Mesenchymal stem cell (in vitro differentiated cells and primary cell): ENCODE data around the gene ITCH.
"Not testable (repeated sequence)": the region's sequence is repeated elsewhere in the genome, so short reads cannot be mapped to it uniquely, and the experiment has no call there.

Experiments used
- DNase-seq: peaks from one replicate; pipeline ENCODE4 v3.0.0-alpha.2; 2013
- H2AFZ ChIP-seq: one replicate; pipeline ENCODE4 v1.6.1; 2013; ENCODE audit warnings: low read depth, mild to moderate bottlenecking, control low read depth, inconsistent platforms, low read length, moderate library complexity
- H2AK5ac ChIP-seq: 2 replicates; pipeline ENCODE4 v1.6.1; 2013; ENCODE audit warnings: low read length, moderate library complexity, mild to moderate bottlenecking, inconsistent platforms; ENCODE audit not compliant: severe bottlenecking
- H2BK120ac ChIP-seq: one replicate; pipeline ENCODE4 v1.6.1; 2013; ENCODE audit warnings: low read depth, mild to moderate bottlenecking, inconsistent platforms, low read length, moderate library complexity
- H2BK12ac ChIP-seq, 2 experiments: one replicate each; pipeline ENCODE4 v1.6.1; 2013; ENCODE audit warnings: inconsistent platforms in 2 of 2, low read length in 2 of 2, mild to moderate bottlenecking in 2 of 2, moderate library complexity in 2 of 2, control low read depth in 1 of 2
- H2BK15ac ChIP-seq: one replicate; pipeline ENCODE4 v1.6.1; 2013; ENCODE audit warnings: mild to moderate bottlenecking, low read depth, inconsistent platforms; ENCODE audit not compliant: poor library complexity, severe bottlenecking
- H2BK5ac ChIP-seq: 2 replicates; pipeline ENCODE4 v1.6.1; 2013; ENCODE audit warnings: low read depth, mild to moderate bottlenecking, low read length, control low read depth, inconsistent platforms; ENCODE audit not compliant: poor library complexity, severe bottlenecking
- H3K14ac ChIP-seq, 2 experiments: one replicate each; pipeline ENCODE4 v1.6.1; 2013; ENCODE audit warnings: inconsistent platforms in 2 of 2, low read length in 2 of 2, control low read depth in 1 of 2, mild to moderate bottlenecking in 1 of 2, moderate library complexity in 1 of 2
- H3K18ac ChIP-seq, 2 experiments: one replicate each; pipeline ENCODE4 v1.6.1; 2013; ENCODE audit warnings: inconsistent platforms in 2 of 2, low read length in 2 of 2, control low read depth in 1 of 2, low read depth in 1 of 2, mild to moderate bottlenecking in 1 of 2
- H3K23ac ChIP-seq, 2 experiments: one replicate each; pipeline ENCODE4 v1.6.1; 2013; ENCODE audit warnings: inconsistent platforms in 2 of 2, low read length in 2 of 2, mild to moderate bottlenecking in 2 of 2, moderate library complexity in 2 of 2, control low read depth in 1 of 2
- H3K27ac ChIP-seq: 2 replicates; pipeline ENCODE4 v1.5.1; 2013; ENCODE audit warnings: mild to moderate bottlenecking, moderate library complexity, low read length, control low read depth, inconsistent platforms; ENCODE audit not compliant: poor library complexity, severe bottlenecking
- H3K27me3 ChIP-seq, 2 experiments: 2 replicates each; pipeline versions ENCODE4 v1.6.1 to v1.7.0; 2013; ENCODE audit warnings: low read length in 2 of 2, mild to moderate bottlenecking in 2 of 2, moderate library complexity in 2 of 2, control low read depth in 1 of 2, inconsistent platforms in 1 of 2; ENCODE audit not compliant: control insufficient read depth in 1 of 2, insufficient read depth in 1 of 2
- H3K36me3 ChIP-seq, 2 experiments: 2 replicates each; pipeline versions ENCODE4 v1.6.1 to v1.7.0; 2013; ENCODE audit warnings: low read length in 2 of 2, control low read depth in 1 of 2, inconsistent platforms in 1 of 2, low read depth in 1 of 2, mild to moderate bottlenecking in 1 of 2; ENCODE audit not compliant: insufficient read depth in 2 of 2, control insufficient read depth in 1 of 2
- H3K4ac ChIP-seq, 2 experiments: one replicate each; pipeline ENCODE4 v1.6.1; 2013; ENCODE audit warnings: inconsistent platforms in 2 of 2, low read length in 2 of 2, mild to moderate bottlenecking in 2 of 2, moderate library complexity in 2 of 2, control low read depth in 1 of 2, low read depth in 1 of 2
- H3K4me1 ChIP-seq: 2 replicates; pipeline ENCODE4 v1.6.1; 2013; ENCODE audit warnings: low read depth, low read length, control low read depth; ENCODE audit not compliant: control insufficient read depth, insufficient read depth
- H3K4me2 ChIP-seq: 2 replicates; pipeline ENCODE4 v1.6.1; 2013; ENCODE audit warnings: low read length, mild to moderate bottlenecking, inconsistent platforms; ENCODE audit not compliant: poor library complexity, severe bottlenecking
- H3K4me3 ChIP-seq, 2 experiments: 2 replicates each; pipeline versions ENCODE4 v1.5.1 to v1.7.0; 2013; ENCODE audit warnings: low read length in 2 of 2, mild to moderate bottlenecking in 2 of 2, control low read depth in 1 of 2, low read depth in 1 of 2; ENCODE audit not compliant: insufficient read depth in 1 of 2
- H3K79me1 ChIP-seq: replicated peaks from 2 replicates; pipeline ENCODE4 v1.6.1; 2013; ENCODE audit warnings: mild to moderate bottlenecking, control low read depth, low read length, inconsistent platforms; ENCODE audit not compliant: poor library complexity, severe bottlenecking
- H3K9ac ChIP-seq: 2 replicates; pipeline ENCODE4 v1.7.0; 2013; ENCODE audit warnings: mild to moderate bottlenecking, low read length, moderate library complexity
- H3K9me3 ChIP-seq: 2 replicates; pipeline ENCODE4 v1.7.0; 2013; ENCODE audit warnings: mild to moderate bottlenecking, low read length; ENCODE audit not compliant: control insufficient read depth
- H4K8ac ChIP-seq: one replicate; pipeline ENCODE4 v1.6.1; 2013; ENCODE audit warnings: inconsistent platforms, mild to moderate bottlenecking, low read length, moderate library complexity
- H4K91ac ChIP-seq: one replicate; pipeline ENCODE4 v1.6.1; 2013; ENCODE audit warnings: mild to moderate bottlenecking, low read length, inconsistent platforms
- WGBS: methylation state at CpG from one replicate; pipeline ENCODE4 v1.1.7; 2013; ENCODE audit warnings: mixed read lengths; 5-methylcytosine and 5-hydroxymethylcytosine counted together

ITCH gene

GRCh38 chr20:34441423-34441822 is 78.3 kb downstream of the ITCH start:
- H3K23ac ChIP-seq, H3K4me1 ChIP-seq, H2BK12ac ChIP-seq, H3K27me3 ChIP-seq, H2BK15ac ChIP-seq, H3K27ac ChIP-seq, H3K4me2 ChIP-seq, H3K4ac ChIP-seq, H2BK5ac ChIP-seq, H3K9me3 ChIP-seq, DNase-seq, H3K14ac ChIP-seq, H3K4me3 ChIP-seq, H2AK5ac ChIP-seq, H3K18ac ChIP-seq, H2AFZ ChIP-seq, H4K91ac ChIP-seq, H2BK120ac ChIP-seq, H4K8ac ChIP-seq, H3K9ac ChIP-seq: not testable (repeated sequence)
- WGBS: 99% methylated on average over 3 of the region's 3 CpGs
- H3K79me1 ChIP-seq: peaks cover 23% of the 10 kb centered on the region
- H3K36me3 ChIP-seq: peaks cover 34 to 92% of the 10 kb centered on the region in 2 experiments

GRCh38 chr20:34443546-34443945 is 80.5 kb downstream of the ITCH start:
- Histone ChIP-seq H3K23ac (no peak overlapping the region), H2BK120ac (no peak overlapping the region), H4K8ac (no peak overlapping the region), H3K27me3 (no peaks in the 10 kb centered on the region), H2BK15ac (no peak overlapping the region), H3K4me1 (no peaks in the 10 kb centered on the region), H2AFZ (no peak overlapping the region), H2AK5ac (no peak overlapping the region), H3K27ac (no peak overlapping the region), H3K14ac (no peak overlapping the region), H3K4me3 (no peak overlapping the region), H3K9ac (no peak overlapping the region), H2BK5ac (no peak overlapping the region), H3K9me3 (no peaks in the 10 kb centered on the region), H3K4me2 (no peak overlapping the region), H4K91ac (no peak overlapping the region), H3K4ac (no peak overlapping the region), H3K18ac (no peak overlapping the region), H3K79me1 (peaks cover 22% of the 10 kb centered on the region), H2BK12ac (no peak overlapping the region), H3K36me3 (peaks cover 31 to 96% of the 10 kb centered on the region in 2 experiments)
- DNase-seq: no peak
- over 99% methylated on average over 3 of the region's 3 CpGs for WGBS

GRCh38 chr20:34445177-34446065 is 82.3 kb downstream of the ITCH start:
- Histone ChIP-seq H2BK15ac (no peak overlapping the region), H3K27ac (no peak overlapping the region), H2BK12ac (no peak overlapping the region), H4K8ac (no peak overlapping the region), H3K9me3 (no peaks in the 10 kb centered on the region), H3K36me3 (peaks cover 25 to 94% of the 10 kb centered on the region in 2 experiments), H2BK120ac (no peak overlapping the region), H2BK5ac (no peak overlapping the region), H3K4me1 (no peaks in the 10 kb centered on the region), H3K4me3 (no peak overlapping the region), H2AFZ (no peak overlapping the region), H3K18ac (no peak overlapping the region), H3K27me3 (no peaks in the 10 kb centered on the region), H2AK5ac (no peak overlapping the region), H3K23ac (no peak overlapping the region), H3K4ac (no peak overlapping the region), H4K91ac (no peak overlapping the region), H3K4me2 (no peak overlapping the region), H3K14ac (no peak overlapping the region), H3K79me1 (peaks cover 19% of the 10 kb centered on the region), H3K9ac (no peak overlapping the region)
- 97% methylated on average over 7 of the region's 7 CpGs for WGBS
- no peak for DNase-seq

GRCh38 chr20:34448517-34448916 is 85.4 kb downstream of the ITCH start:
- Histone ChIP-seq H3K18ac (no peak overlapping the region), H3K23ac (no peak overlapping the region), H3K4me3 (no peak overlapping the region), H3K9me3 (no peaks in the 10 kb centered on the region), H3K36me3 (peaks cover 25 to 86% of the 10 kb centered on the region in 2 experiments), H2AFZ (no peak overlapping the region), H3K4me1 (no peaks in the 10 kb centered on the region), H3K79me1 (peaks cover 19% of the 10 kb centered on the region), H2BK15ac (no peak overlapping the region), H2AK5ac (no peak overlapping the region), H2BK5ac (no peak overlapping the region), H4K8ac (no peak overlapping the region), H3K4me2 (no peak overlapping the region), H2BK12ac (no peak overlapping the region), H4K91ac (no peak overlapping the region), H3K27ac (no peak overlapping the region), H3K14ac (no peak overlapping the region), H3K4ac (no peak overlapping the region), H2BK120ac (no peak overlapping the region), H3K9ac (no peak overlapping the region), H3K27me3 (no peaks in the 10 kb centered on the region)
- no peak for DNase-seq
- 99% methylated on average over 1 of the region's 1 CpG for WGBS
